A549 (cell line): Measurements from ENCODE around the gene SLC6A18. TPM values are rescaled to one million over a fixed set of nuclear protein-coding genes. Genes with fewer than 3 reads are reported as not detected.
A peak's percentile ranks its signal among the peaks of the same experiment; 100 is the strongest.

Experiments
- ATAC-seq, 2 experiments: fragments of 200-7000 bp in 1 of 2; fragments of >200 bp in 1 of 2; cut with Nextera tagmentation in 1 of 2; cut with Tn5 transposase in 1 of 2; 3 replicates each; pipeline versions ENCODE4 v1.8.0 to v1.9.1; 2018 to 2020; ENCODE audit warnings: mild to moderate bottlenecking in 1 of 2, moderate library complexity in 1 of 2
- CTCF ChIA-PET: fragments of 300-600 bp; sonication (Branson Sonifier 250); formaldehyde crosslinking; extraction: SDS; loops from one replicate; lab custom pipeline; 2021; ENCODE audit warnings: antibody characterized with exemption, inconsistent platforms; lab: Yijun Ruan, JAX
- POLR2A ChIA-PET: fragments of 350-600 bp; formaldehyde crosslinking; extraction: SDS; loops from one replicate; lab custom pipeline; 2021; ENCODE audit warnings: antibody characterized with exemption, inconsistent platforms; lab: Yijun Ruan, JAX
- DNase-seq, 2 experiments: peaks; one replicate each; pipeline versions ENCODE4 v3.0.0 to v3.0.0-alpha.2; 2011 to 2016; ENCODE audit warnings: low read depth in 1 of 2, low spot score in 1 of 2
- FAIRE-seq: peaks from 2 replicates; lab custom pipeline; 2011; peaks lifted over from hg19 to GRCh38; lab: Jason Lieb, UNC
- H3K27ac ChIP-seq, 2 experiments: fragments of >200 bp; sonication (Bioruptor Twin); formaldehyde crosslinking; 3 replicates each; pipeline ENCODE4 v1.5.1; 2016 to 2017
- H3K4me1 ChIP-seq: fragments of >200 bp; sonication (Bioruptor Twin); formaldehyde crosslinking; 3 replicates; pipeline ENCODE4 v1.6.1; 2016
- H3K4me2 ChIP-seq: fragments of >200 bp; sonication (Bioruptor Twin); formaldehyde crosslinking; 3 replicates; pipeline ENCODE4 v1.6.1; 2016
- H3K4me3 ChIP-seq: fragments of >200 bp; sonication (Bioruptor Twin); formaldehyde crosslinking; 3 replicates; pipeline ENCODE4 v1.5.1; 2016
- H3K9me3 ChIP-seq: fragments of >200 bp; sonication (Bioruptor Twin); formaldehyde crosslinking; 3 replicates; pipeline ENCODE4 v1.6.1; 2016
- BHLHE40 ChIP-seq: IDR thresholded peaks from 2 replicates; pipeline ENCODE4 v1.6.1; 2012; ENCODE audit warnings: low read depth, low read length, inconsistent platforms
- CHD4 ChIP-seq: fragments of 200-600 bp; sonication (generic); IDR thresholded peaks from 2 replicates; pipeline ENCODE4 v1.6.1; 2016; ENCODE audit warnings: antibody characterized with exemption, mild to moderate bottlenecking, borderline replicate concordance
- E2F6 ChIP-seq: IDR thresholded peaks from 2 replicates; pipeline ENCODE4 v1.6.1; 2012; ENCODE audit warnings: low read depth, borderline replicate concordance
- EHMT2 ChIP-seq: fragments of 200-600 bp; sonication (generic); IDR thresholded peaks from 2 replicates; pipeline ENCODE4 v1.6.1; 2016; ENCODE audit warnings: antibody characterized with exemption, low read depth, mild to moderate bottlenecking, moderate library complexity
- ELK1 ChIP-seq: fragments of 150-350 bp; IDR thresholded peaks from 2 replicates; pipeline ENCODE4 v1.6.1; 2014; ENCODE audit warnings: low read depth, mild to moderate bottlenecking, low read length
- ESRRA ChIP-seq: fragments of 150-350 bp; IDR thresholded peaks from 2 replicates; pipeline ENCODE4 v1.6.1; 2014; ENCODE audit warnings: mild to moderate bottlenecking, low read length, borderline replicate concordance
- FOSB ChIP-seq: fragments of 250-450 bp; sonication (Bioruptor Pico); IDR thresholded peaks from 2 replicates; pipeline ENCODE4 v1.5.0; 2020; ENCODE audit warnings: mild to moderate bottlenecking, moderate library complexity
- HDAC2 ChIP-seq: fragments of 200-600 bp; sonication (generic); IDR thresholded peaks from 2 replicates; pipeline ENCODE4 v1.6.1; 2016
- HMGXB4 ChIP-seq: fragments of 250-450 bp; sonication (Bioruptor Pico); IDR thresholded peaks from 2 replicates; pipeline ENCODE4 v1.5.0; 2021; ENCODE audit warnings: mild to moderate bottlenecking, moderate library complexity, borderline replicate concordance
- HOXB5 ChIP-seq: fragments of 250-450 bp; sonication (Bioruptor Pico); IDR thresholded peaks from 2 replicates; pipeline ENCODE4 v1.5.0; 2020; ENCODE audit warnings: mild to moderate bottlenecking, moderate library complexity
- KDM5A ChIP-seq: fragments of 200-600 bp; sonication (generic); IDR thresholded peaks from 2 replicates; pipeline ENCODE4 v1.6.1; 2016; ENCODE audit warnings: antibody characterized with exemption, mild to moderate bottlenecking
- NFE2L2 ChIP-seq: fragments of 150-350 bp; conservative IDR thresholded peaks from 2 replicates; pipeline ENCODE4 v1.6.1; 2014; ENCODE audit warnings: low read length
- NR3C1 ChIP-seq: fragments of >200 bp; sonication (Bioruptor Twin); formaldehyde crosslinking; IDR thresholded peaks from 3 replicates; pipeline ENCODE4 v1.6.1; 2017
- POLR2A ChIP-seq: IDR thresholded peaks from 2 replicates; pipeline ENCODE4 v1.6.1; 2012; ENCODE audit warnings: mild to moderate bottlenecking, low read length
- RFX5 ChIP-seq: fragments of 450-650 bp; IDR thresholded peaks from 2 replicates; pipeline ENCODE4 v1.7.1; 2014; ENCODE audit warnings: antibody characterized with exemption, mild to moderate bottlenecking, moderate library complexity
- RNF2 ChIP-seq: fragments of 200-600 bp; sonication (generic); IDR thresholded peaks from 2 replicates; pipeline ENCODE4 v1.6.1; 2016; ENCODE audit warnings: low read depth, mild to moderate bottlenecking, antibody characterized with exemption, moderate library complexity, borderline replicate concordance
- SMC3 ChIP-seq: fragments of >200 bp; sonication (Bioruptor Twin); formaldehyde crosslinking; IDR thresholded peaks from 3 replicates; pipeline ENCODE4 v1.6.1; 2018; ENCODE audit warnings: inconsistent platforms
- TFCP2L1 ChIP-seq: fragments of 250-450 bp; sonication (Bioruptor Pico); IDR thresholded peaks from 2 replicates; pipeline ENCODE4 v1.5.0; 2021; ENCODE audit warnings: mild to moderate bottlenecking
- TP53 ChIP-seq: fragments of 250-450 bp; sonication (Bioruptor Pico); IDR thresholded peaks from 2 replicates; pipeline ENCODE4 v1.5.0; 2021; ENCODE audit warnings: mild to moderate bottlenecking, moderate library complexity
- WGBS: methylation state at CpG from one replicate; pipeline ENCODE4 v1.1.6; 2017; ENCODE audit errors: missing lambda C conversion rate; 5-methylcytosine and 5-hydroxymethylcytosine counted together
- polyA plus RNA-seq, 4 experiments: library from polyadenylated mRNA; depleted of rRNA in 3 of 4; stranded (reverse); fragments of >200 nt; fragmentation: RNase III in 1 of 4; extraction: RNeasy Plus Mini Kit Qiagen cat#74134 plus additional on column Dnase treatment in 1 of 4; gene quantifications; 2 replicates in 3 of 4; 3 replicates in 1 of 4; pipeline ENCODE4 v1.2.3, GENCODE V29; 2011 to 2017

SLC6A18 gene
- polyA plus RNA-seq, 2 of the 4 experiments (the other 2 are of a cell fraction): not detected

GRCh38 chr5:1176473-1177391 lies 48.4 kb upstream of the SLC6A18 start:
- Histone ChIP-seq H3K4me1 (peaks cover 5% of the 10 kb centered on the region), H3K4me3 (no peak overlapping the region), H3K9me3 (no peaks in the 10 kb centered on the region)
- CTCF ChIA-PET: interaction anchor here (2.4 to 4.1 kb wide), 2 partner anchors 9 to 255 kb away, joined by 11 to 44 read pairs; no protein-coding TSS in a partner anchor
- TF ChIP-seq TP53 (CRISPR knock-in tag): no peak
- no peak for TF ChIP-seq EHMT2
- no peak for TF ChIP-seq CHD4
- TF ChIP-seq, all 56 proteins: peak for 0
- no peak overlapping the region for H3K27ac ChIP-seq
- no peak overlapping the region for H3K4me2 ChIP-seq
- 81% methylated on average over 34 of the region's 42 CpGs for WGBS
- DNase-seq (no peak), FAIRE-seq (no peak), ATAC-seq (peak in 1 of 2 experiments; percentile 57; a peak in 3 of 6 replicates)
- POLR2A ChIA-PET: no interaction called here

GRCh38 chr5:1177826-1178528 lies 47.2 kb upstream of the SLC6A18 start:
- TF ChIP-seq HDAC2 (no peak), RFX5 (no peak), KDM5A (no peak), FOSB (no peak), BHLHE40 (no peak), NR3C1 (no peak), NFE2L2 (no peak), TP53 (CRISPR knock-in tag) (no peak), E2F6 (no peak), CHD4 (no peak), ESRRA (no peak), TFCP2L1 (CRISPR knock-in tag) (no peak), SMC3 (no peak), ELK1 (no peak), HMGXB4 (CRISPR knock-in tag) (no peak), HOXB5 (CRISPR knock-in tag) (no peak), RNF2 (no peak), POLR2A (no peak)
- CTCF ChIA-PET: interaction anchor here (2.4 kb wide), 1 partner anchor 10 kb away, joined by 11 read pairs; no protein-coding TSS in a partner anchor
- H3K27ac ChIP-seq: no peak overlapping the region
- no peak overlapping the region for H3K4me2 ChIP-seq
- 75% methylated on average over 8 of the region's 30 CpGs for WGBS
- DNase-seq (no peak), FAIRE-seq (no peak), ATAC-seq (no peak)
- POLR2A ChIA-PET: no interaction called here
- H3K4me3 ChIP-seq: no peak overlapping the region
- no peaks in the 10 kb centered on the region for H3K9me3 ChIP-seq
- peaks cover 5% of the 10 kb centered on the region for H3K4me1 ChIP-seq
